Activated naive CD4-positive, alpha-beta T cell treated with anti-CD3 and anti-CD28 coated beads, Interleukin-2, amount 50 U/mL, for 16 hours (primary cell): ENCODE results near the gene VSIR.

Experiments
- DNase-seq: peaks from one replicate; pipeline ENCODE4 v3.0.0-alpha.2; 2020

The VSIR gene

GRCh38 chr10:71727105-71727737, 46.1 kb downstream of the VSIR start:
- DNase-seq = peak; percentile 67

GRCh38 chr10:71726580-71727104, 46.7 kb downstream of the VSIR start:
- DNase-seq = peak; percentile 44

- DNase-seq = peak; percentile 71
Measured at GRCh38 chr10:71725998-71726579, 47.2 kb downstream of the VSIR start.

GRCh38 chr10:71725249-71725648, 48.1 kb downstream of the VSIR start:
- no peak for DNase-seq

GRCh38 chr10:71724539-71724938, 48.8 kb downstream of the VSIR start:
- no peak for DNase-seq

GRCh38 chr10:71723311-71723710, 50.0 kb downstream of the VSIR start:
- no peak for DNase-seq

- DNase-seq = no peak
Measured at GRCh38 chr10:71722849-71723248, 50.5 kb downstream of the VSIR start.

- DNase-seq = no peak
Measured at GRCh38 chr10:71721313-71721712, 52.0 kb downstream of the VSIR start.

GRCh38 chr10:71720288-71720687, 53.0 kb downstream of the VSIR start:
- no peak for DNase-seq

- no peak for DNase-seq
Measured at GRCh38 chr10:71719464-71720201, 53.7 kb downstream of the VSIR start, which contains the start of gene C10orf105. C10orf105 (minus strand) TSS chr10:71719778; CDS start chr10:71716337, 3,441 bp downstream.

- DNase-seq = no peak
Measured at GRCh38 chr10:71719042-71719441, 54.3 kb downstream of the VSIR start.

- no peak for DNase-seq
Measured at GRCh38 chr10:71718165-71718698, 55.1 kb downstream of the VSIR start.

- DNase-seq = no peak
Measured at GRCh38 chr10:71717551-71717951, 55.8 kb downstream of the VSIR start.

- no peak for DNase-seq
Measured at GRCh38 chr10:71717056-71717455, 56.3 kb downstream of the VSIR start.

- DNase-seq = no peak
Measured at GRCh38 chr10:71716426-71716825, 56.9 kb downstream of the VSIR start.

- no peak for DNase-seq
Measured at GRCh38 chr10:71715860-71716259, 57.5 kb downstream of the VSIR start.

GRCh38 chr10:71715026-71715425, 58.3 kb downstream of the VSIR start:
- no peak for DNase-seq

GRCh38 chr10:71714592-71714991, 58.7 kb downstream of the VSIR start:
- DNase-seq = no peak

- no peak for DNase-seq
Measured at GRCh38 chr10:71714031-71714410, 59.3 kb downstream of the VSIR start.

- DNase-seq = no peak
Measured at GRCh38 chr10:71713135-71714030, 59.9 kb downstream of the VSIR start.

- no peak for DNase-seq
Measured at GRCh38 chr10:71712572-71713134, 60.7 kb downstream of the VSIR start.

GRCh38 chr10:71712170-71712569, 61.1 kb downstream of the VSIR start:
- no peak for DNase-seq
